ENCODE measurements around the gene ACHE.
"Not testable (repeated sequence)": the region's sequence is repeated elsewhere in the genome, so short reads cannot be mapped to it uniquely, and the experiment has no call there.

The ACHE gene

DNA sequence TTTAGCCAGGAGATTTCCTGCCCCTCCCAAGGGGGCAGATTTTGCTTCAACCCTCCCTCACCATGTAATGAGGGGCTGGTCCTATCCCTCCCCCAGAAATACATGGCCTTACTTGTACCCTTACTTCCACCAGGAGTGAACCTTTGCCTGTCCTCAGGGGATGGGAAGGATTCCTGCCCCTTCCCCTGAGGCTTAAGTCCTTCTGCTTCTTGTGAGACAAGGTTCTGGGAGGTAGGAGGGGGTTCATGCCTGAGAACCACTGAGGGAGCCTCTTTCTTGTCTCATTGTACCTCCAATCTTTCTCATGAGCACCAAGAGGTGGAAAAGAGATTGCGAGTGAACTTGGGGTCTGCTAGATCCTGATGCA lies 34.1 kb upstream of the ACHE start:
- TF ChIP-seq, protein P1, sequence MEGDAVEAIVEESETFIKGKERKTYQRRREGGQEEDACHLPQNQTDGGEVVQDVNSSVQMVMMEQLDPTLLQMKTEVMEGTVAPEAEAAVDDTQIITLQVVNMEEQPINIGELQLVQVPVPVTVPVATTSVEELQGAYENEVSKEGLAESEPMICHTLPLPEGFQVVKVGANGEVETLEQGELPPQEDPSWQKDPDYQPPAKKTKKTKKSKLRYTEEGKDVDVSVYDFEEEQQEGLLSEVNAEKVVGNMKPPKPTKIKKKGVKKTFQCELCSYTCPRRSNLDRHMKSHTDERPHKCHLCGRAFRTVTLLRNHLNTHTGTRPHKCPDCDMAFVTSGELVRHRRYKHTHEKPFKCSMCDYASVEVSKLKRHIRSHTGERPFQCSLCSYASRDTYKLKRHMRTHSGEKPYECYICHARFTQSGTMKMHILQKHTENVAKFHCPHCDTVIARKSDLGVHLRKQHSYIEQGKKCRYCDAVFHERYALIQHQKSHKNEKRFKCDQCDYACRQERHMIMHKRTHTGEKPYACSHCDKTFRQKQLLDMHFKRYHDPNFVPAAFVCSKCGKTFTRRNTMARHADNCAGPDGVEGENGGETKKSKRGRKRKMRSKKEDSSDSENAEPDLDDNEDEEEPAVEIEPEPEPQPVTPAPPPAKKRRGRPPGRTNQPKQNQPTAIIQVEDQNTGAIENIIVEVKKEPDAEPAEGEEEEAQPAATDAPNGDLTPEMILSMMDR (IDR thresholded peaks at IDR 0.05; ENCODE audit: unreplicated experiment in 3 of 3) = no peak
- Mint-ChIP-seq H3K9me3 (peaks cover 7% of the 10 kb centered on the region), H3K27ac (no peak overlapping the region), H3K36me3 (ENCODE audit: low read depth) (no peaks in the 10 kb centered on the region), H3K27me3 (ENCODE audit: low read depth) (peaks cover 10% of the 10 kb centered on the region), H3K4me3 (no peak overlapping the region), H3K4me1 (no peaks in the 10 kb centered on the region)

- H3K27ac Mint-ChIP-seq; H3K36me3 Mint-ChIP-seq (ENCODE audit: low read depth); H3K4me3 Mint-ChIP-seq; H3K9me3 Mint-ChIP-seq; H3K4me1 Mint-ChIP-seq: not testable (repeated sequence)
- peaks cover 23% of the 10 kb centered on the region for H3K27me3 Mint-ChIP-seq (ENCODE audit: low read depth)
Observed at GRCh38 chr7:100923616-100924015, 27.9 kb upstream of the ACHE start.

DNA sequence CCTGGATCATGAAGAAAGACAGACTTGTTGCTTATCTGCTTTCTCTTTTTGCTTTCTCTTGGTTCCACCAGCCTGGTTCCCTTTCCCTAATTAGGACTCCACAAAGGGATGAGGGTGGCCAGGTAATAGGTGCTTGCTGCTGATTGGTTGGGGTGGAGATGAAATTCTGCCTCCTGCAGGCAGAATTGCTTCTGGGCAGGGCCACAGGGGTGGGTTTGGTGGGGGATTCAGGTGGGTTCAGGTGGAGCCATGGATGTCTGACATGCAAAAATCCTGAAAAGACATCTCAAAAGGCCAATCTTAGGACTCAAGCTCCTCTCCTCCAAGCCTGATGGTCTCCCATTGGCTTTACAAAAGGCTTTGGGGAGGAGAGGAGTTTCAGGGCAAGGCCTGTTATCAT lies 25.4 kb upstream of the ACHE start:
- Mint-ChIP-seq H3K27ac (no peak overlapping the region), H3K4me3 (no peak overlapping the region), H3K36me3 (ENCODE audit: low read depth) (no peaks in the 10 kb centered on the region), H3K9me3 (no peaks in the 10 kb centered on the region), H3K27me3 (ENCODE audit: low read depth) (peaks cover 25% of the 10 kb centered on the region), H3K4me1 (no peaks in the 10 kb centered on the region)
- TF ChIP-seq, protein P1 (IDR thresholded peaks at IDR 0.05; ENCODE audit: unreplicated experiment in 3 of 3) = no peak

GRCh38 chr7:100919779-100920437 lies 24.2 kb upstream of the ACHE start:
- peaks cover 25% of the 10 kb centered on the region for H3K27me3 Mint-ChIP-seq (ENCODE audit: low read depth)
- not testable (repeated sequence) for H3K9me3 Mint-ChIP-seq; H3K4me3 Mint-ChIP-seq; H3K4me1 Mint-ChIP-seq; H3K27ac Mint-ChIP-seq; H3K36me3 Mint-ChIP-seq (ENCODE audit: low read depth)

DNA sequence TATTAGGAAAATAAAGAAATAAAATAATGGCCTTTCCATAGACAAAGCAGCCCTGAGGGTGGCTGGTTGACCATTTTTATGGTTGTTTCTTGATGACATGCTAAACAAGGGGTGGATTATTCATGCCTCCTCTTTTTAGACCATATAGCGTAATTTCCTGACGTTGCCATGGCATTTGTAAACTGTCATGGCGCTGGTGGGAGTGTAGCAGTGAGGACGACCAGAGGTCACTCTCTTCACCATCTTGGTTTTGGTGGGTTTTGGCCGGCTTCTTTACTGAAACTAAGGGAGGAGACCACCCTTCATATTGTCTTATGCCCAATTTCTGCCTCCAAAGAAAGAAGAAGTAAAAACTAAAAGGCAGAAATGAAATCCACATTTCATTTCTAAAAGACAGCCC lies 23.6 kb upstream of the ACHE start:
- H3K4me1 Mint-ChIP-seq; H3K36me3 Mint-ChIP-seq (ENCODE audit: low read depth); H3K9me3 Mint-ChIP-seq; H3K27ac Mint-ChIP-seq; H3K4me3 Mint-ChIP-seq: not testable (repeated sequence)
- peaks cover 25% of the 10 kb centered on the region for H3K27me3 Mint-ChIP-seq (ENCODE audit: low read depth)

DNA sequence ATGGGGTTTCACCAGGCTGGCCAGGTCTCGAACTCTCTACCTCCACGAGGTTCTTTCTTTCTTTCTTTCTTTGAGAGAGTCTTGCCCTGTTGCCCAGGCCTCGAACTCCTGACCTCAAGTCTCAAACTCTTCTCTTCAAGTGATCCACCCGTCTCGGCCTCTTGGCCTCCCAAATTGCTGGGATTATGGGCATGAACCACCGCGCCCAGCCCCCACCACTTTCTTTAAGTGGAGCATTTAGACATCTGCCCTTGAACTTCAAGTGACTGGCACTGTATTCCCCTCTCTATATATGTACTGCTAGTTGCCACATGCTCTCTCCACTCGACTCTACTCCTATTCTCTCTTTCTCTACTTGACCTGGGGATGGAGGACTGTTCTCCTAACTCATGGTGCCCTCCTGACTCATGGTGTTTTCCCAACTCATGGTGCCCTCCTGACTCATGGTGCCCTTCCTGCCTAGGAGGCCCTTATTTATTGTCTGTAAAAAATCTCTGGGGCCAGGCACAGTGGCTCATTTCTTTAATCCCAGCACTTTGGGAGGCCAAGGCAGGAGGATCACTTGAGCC lies 19.3 kb upstream of the ACHE start:
- no peaks in the 10 kb centered on the region for H3K36me3 Mint-ChIP-seq (ENCODE audit: low read depth)
- H3K9me3 Mint-ChIP-seq = no peaks in the 10 kb centered on the region
- TF ChIP-seq, protein P1 (IDR thresholded peaks at IDR 0.05; ENCODE audit: unreplicated experiment in 3 of 3) = no peak
- no peak overlapping the region for H3K27ac Mint-ChIP-seq
- H3K27me3 Mint-ChIP-seq (ENCODE audit: low read depth) = peaks cover 17% of the 10 kb centered on the region
- no peaks in the 10 kb centered on the region for H3K4me1 Mint-ChIP-seq
- no peak overlapping the region for H3K4me3 Mint-ChIP-seq

DNA sequence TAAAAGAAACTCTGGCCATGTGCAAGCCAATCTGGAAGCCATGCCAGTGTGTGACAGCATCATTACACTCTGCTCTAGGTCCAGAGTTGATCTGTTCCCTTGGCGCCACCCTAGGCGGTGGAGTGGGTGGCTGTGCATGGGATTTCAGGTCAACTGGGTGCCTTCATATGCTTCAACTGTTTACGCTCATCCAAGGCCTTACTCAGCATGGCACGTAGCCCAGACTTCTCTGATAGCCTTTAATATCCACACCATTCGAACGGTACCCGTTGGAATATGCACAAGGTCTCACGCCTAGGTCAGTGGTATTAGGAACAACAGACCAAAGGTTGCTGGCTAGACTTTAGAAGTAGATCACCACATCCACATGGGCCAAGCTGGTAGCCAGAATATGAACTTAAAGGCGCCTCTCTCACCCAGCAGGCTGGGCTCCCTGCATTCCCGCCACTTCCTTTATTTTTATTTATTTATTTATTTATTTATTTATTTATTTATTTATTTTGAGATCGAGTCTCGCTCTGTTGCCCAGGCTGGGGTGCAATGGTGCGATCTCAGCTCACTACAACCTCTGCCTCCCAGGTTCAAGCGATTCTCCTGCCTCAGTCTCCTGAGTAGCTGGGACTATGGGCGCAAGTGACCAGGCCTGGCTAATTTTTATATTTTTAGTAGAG lies 18.7 kb upstream of the ACHE start:
- H3K9me3 Mint-ChIP-seq = no peaks in the 10 kb centered on the region
- no peak overlapping the region for H3K4me3 Mint-ChIP-seq
- TF ChIP-seq, protein P1 (IDR thresholded peaks at IDR 0.05; ENCODE audit: unreplicated experiment in 3 of 3) = no peak
- H3K27ac Mint-ChIP-seq = no peak overlapping the region
- no peaks in the 10 kb centered on the region for H3K4me1 Mint-ChIP-seq
- H3K27me3 Mint-ChIP-seq (ENCODE audit: low read depth) = peaks cover 17% of the 10 kb centered on the region
- H3K36me3 Mint-ChIP-seq (ENCODE audit: low read depth) = no peaks in the 10 kb centered on the region

All from nephron (organoid).